NT2/D1 (cell line): Measurements from ENCODE around the gene GALNT7.

ENCODE experiments used
- DNase-seq: peaks from one replicate; pipeline ENCODE4 v3.0.0-alpha.2; 2011; ENCODE audit warnings: low read depth, low spot score
- H3K27me3 ChIP-seq: 2 replicates; pipeline ENCODE4 v1.6.0; 2011; ENCODE audit warnings: mild to moderate bottlenecking; ENCODE audit not compliant: insufficient read length, insufficient read depth
- H3K36me3 ChIP-seq: 2 replicates; pipeline ENCODE4 v1.6.1; 2011; ENCODE audit warnings: mild to moderate bottlenecking, low read length, mixed read lengths; ENCODE audit not compliant: insufficient read depth, insufficient read length
- H3K4me1 ChIP-seq: 2 replicates; pipeline ENCODE4 v1.5.1; 2011; ENCODE audit not compliant: insufficient read depth, insufficient read length
- H3K4me3 ChIP-seq: 2 replicates; pipeline ENCODE4 v1.5.1; 2011; ENCODE audit warnings: low read depth; ENCODE audit not compliant: insufficient read length
- H3K9ac ChIP-seq: 2 replicates; pipeline ENCODE4 v1.6.0; 2011; ENCODE audit warnings: low read depth; ENCODE audit not compliant: insufficient read length
- H3K9me3 ChIP-seq: 2 replicates; pipeline ENCODE4 v1.5.1; 2011; ENCODE audit warnings: mild to moderate bottlenecking, low read length; ENCODE audit not compliant: insufficient read depth
- SUZ12 ChIP-seq: IDR thresholded peaks from 2 replicates; pipeline ENCODE4 v1.6.1; 2011; ENCODE audit not compliant: insufficient read length, insufficient read depth; ENCODE audit errors: extremely low read depth
- YY1 ChIP-seq: IDR thresholded peaks from 2 replicates; pipeline ENCODE4 v1.6.1; 2011; ENCODE audit not compliant: insufficient read length, insufficient read depth
- ZNF274 ChIP-seq: IDR thresholded peaks from 2 replicates; pipeline ENCODE4 v1.6.1; 2011; ENCODE audit warnings: mild to moderate bottlenecking, low read depth, low read length

GALNT7 gene

DNA sequence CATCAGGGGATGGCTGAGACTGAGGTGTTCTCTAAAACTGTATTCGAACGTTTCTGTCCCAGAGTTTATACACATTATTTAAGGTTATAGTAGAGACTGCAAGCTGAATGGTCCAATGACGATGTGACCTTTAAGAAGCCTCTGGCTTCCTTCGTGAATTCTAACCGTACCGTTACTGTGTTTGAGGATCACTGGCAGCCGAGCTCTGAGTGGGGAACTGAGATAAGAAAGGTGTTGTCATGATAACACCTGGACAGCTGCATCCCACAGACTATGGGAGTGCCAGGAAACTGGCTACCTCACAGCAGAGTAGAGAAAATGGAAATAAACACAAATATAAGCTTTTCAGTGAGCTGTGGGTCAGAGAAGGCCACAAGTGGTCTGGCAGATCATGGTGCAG is 106.5 kb downstream of the GALNT7 start:
- H3K9ac ChIP-seq: no peak overlapping the region
- H3K4me1 ChIP-seq: no peaks in the 10 kb centered on the region
- TF ChIP-seq ZNF274 (no peak), YY1 (no peak), SUZ12 (no peak)
- no peaks in the 10 kb centered on the region for H3K27me3 ChIP-seq
- H3K36me3 ChIP-seq: peaks cover 4% of the 10 kb centered on the region
- no peaks in the 10 kb centered on the region for H3K9me3 ChIP-seq
- no peak for DNase-seq
- no peak overlapping the region for H3K4me3 ChIP-seq

DNA sequence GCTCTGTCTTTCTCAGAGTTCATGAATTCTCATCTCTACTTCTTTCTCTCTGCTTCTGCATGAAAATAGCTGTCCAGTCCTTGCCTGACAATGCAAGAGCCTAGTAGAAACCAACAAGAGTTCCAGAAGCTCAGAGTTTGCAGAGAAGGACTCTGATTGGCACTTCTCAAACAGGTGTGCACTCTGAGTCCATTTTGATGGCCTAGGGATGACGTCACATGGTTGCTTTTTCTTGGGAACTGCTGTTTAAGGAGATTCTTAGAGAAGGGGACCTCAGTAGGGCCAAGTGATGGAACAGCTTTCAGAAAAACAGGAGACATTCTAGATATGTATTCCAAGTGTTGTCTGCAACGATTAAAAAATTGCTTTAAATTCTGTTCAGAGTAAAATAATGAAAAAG is 108.7 kb downstream of the GALNT7 start:
- no peak overlapping the region for H3K9ac ChIP-seq
- H3K4me3 ChIP-seq: no peak overlapping the region
- H3K4me1 ChIP-seq: no peaks in the 10 kb centered on the region
- DNase-seq: no peak
- H3K27me3 ChIP-seq: no peaks in the 10 kb centered on the region
- H3K36me3 ChIP-seq: peaks cover 4% of the 10 kb centered on the region
- TF ChIP-seq ZNF274 (no peak), YY1 (no peak), SUZ12 (no peak)
- no peaks in the 10 kb centered on the region for H3K9me3 ChIP-seq

GRCh38 chr4:173280998-173281397 is 112.4 kb downstream of the GALNT7 start:
- no peak for TF ChIP-seq YY1
- Histone ChIP-seq H3K4me3 (no peak overlapping the region), H3K36me3 (no peaks in the 10 kb centered on the region), H3K27me3 (no peaks in the 10 kb centered on the region), H3K9me3 (peaks cover 25% of the 10 kb centered on the region), H3K9ac (no peak overlapping the region), H3K4me1 (no peaks in the 10 kb centered on the region)
- no peak for DNase-seq

- Histone ChIP-seq H3K27me3 (no peaks in the 10 kb centered on the region), H3K4me3 (no peak overlapping the region), H3K4me1 (no peaks in the 10 kb centered on the region), H3K9ac (no peak overlapping the region), H3K36me3 (no peaks in the 10 kb centered on the region), H3K9me3 (peaks cover 32% of the 10 kb centered on the region)
- TF ChIP-seq YY1 (no peak), ZNF274 (no peak), SUZ12 (no peak)
- DNase-seq: no peak
Measured at GRCh38 chr4:173281406-173282255, 113.0 kb downstream of the GALNT7 start.

GRCh38 chr4:173282256-173282562 is 113.6 kb downstream of the GALNT7 start:
- no peak overlapping the region for H3K4me3 ChIP-seq
- TF ChIP-seq YY1 (no peak), SUZ12 (no peak), ZNF274 (no peak)
- no peaks in the 10 kb centered on the region for H3K4me1 ChIP-seq
- H3K36me3 ChIP-seq: no peaks in the 10 kb centered on the region
- no peaks in the 10 kb centered on the region for H3K27me3 ChIP-seq
- no peak overlapping the region for H3K9ac ChIP-seq
- H3K9me3 ChIP-seq: peaks cover 38% of the 10 kb centered on the region
- DNase-seq: no peak

GRCh38 chr4:173282626-173283025 is 114.0 kb downstream of the GALNT7 start:
- peaks cover 42% of the 10 kb centered on the region for H3K9me3 ChIP-seq
- H3K36me3 ChIP-seq: no peaks in the 10 kb centered on the region
- no peaks in the 10 kb centered on the region for H3K27me3 ChIP-seq
- H3K4me3 ChIP-seq: no peak overlapping the region
- H3K4me1 ChIP-seq: no peaks in the 10 kb centered on the region
- no peak for DNase-seq
- TF ChIP-seq SUZ12: no peak
- no peak for TF ChIP-seq YY1
- no peak for TF ChIP-seq ZNF274
- H3K9ac ChIP-seq: no peak overlapping the region

DNA sequence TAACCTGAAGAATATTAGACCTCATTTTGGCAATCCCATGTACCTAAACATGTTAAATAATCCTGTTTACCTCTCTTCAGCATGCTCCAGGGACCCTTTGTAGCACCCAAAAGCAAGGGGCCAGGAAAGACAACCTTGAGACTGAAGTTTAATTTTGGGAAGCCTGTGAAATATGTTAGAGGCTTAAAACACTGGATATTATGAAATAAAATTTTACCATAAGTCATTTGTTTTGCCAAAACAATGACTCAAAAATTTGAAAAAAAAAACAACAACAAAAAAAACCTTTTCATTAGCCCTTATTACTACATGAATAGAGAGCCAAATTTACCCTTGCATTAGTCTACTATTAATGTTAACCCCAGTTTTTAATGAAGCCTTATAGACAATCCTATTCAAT is 115.9 kb downstream of the GALNT7 start:
- Histone ChIP-seq H3K4me3 (no peak overlapping the region), H3K4me1 (no peaks in the 10 kb centered on the region), H3K9me3 (peaks cover 44% of the 10 kb centered on the region), H3K27me3 (no peaks in the 10 kb centered on the region), H3K9ac (no peak overlapping the region), H3K36me3 (no peaks in the 10 kb centered on the region)
- TF ChIP-seq SUZ12: no peak
- DNase-seq: no peak

GRCh38 chr4:173287486-173287885 is 118.9 kb downstream of the GALNT7 start:
- H3K9ac ChIP-seq: no peak overlapping the region
- no peaks in the 10 kb centered on the region for H3K27me3 ChIP-seq
- DNase-seq: no peak
- peaks cover 2% of the 10 kb centered on the region for H3K36me3 ChIP-seq
- H3K9me3 ChIP-seq: peaks cover 44% of the 10 kb centered on the region
- no peaks in the 10 kb centered on the region for H3K4me1 ChIP-seq
- H3K4me3 ChIP-seq: no peak overlapping the region
- TF ChIP-seq YY1: no peak
- TF ChIP-seq SUZ12: no peak
- no peak for TF ChIP-seq ZNF274
